Naive thymus-derived CD8-positive, alpha-beta T cell (primary cell): ENCODE measurements around the gene ERC2. TPM values are rescaled to one million over a fixed set of nuclear protein-coding genes. Genes with fewer than 3 reads are reported as not detected.

ENCODE experiments used
- ATAC-seq, 2 donors: fragments of 150-1000 bp; cut with Tn5 transposase in 1 of 2; sonication (Bioruptor Pico), chemical (Tn5 transposase) in 1 of 2; 1 replicate in 1 of 2; 2 replicates in 1 of 2; pipeline ENCODE4 v1.10.0; 2021; ENCODE audit warnings: mild to moderate bottlenecking in 2 of 2, moderate library complexity in 2 of 2
- POLR2A ChIA-PET: fragments of 350-600 bp; sonication (Branson Sonifier 250); formaldehyde crosslinking; loops from one replicate; lab custom pipeline; 2021; ENCODE audit warnings: antibody characterized with exemption; lab: Charles Lee
- DNase-seq, 10 donors: peaks; one replicate each; pipeline versions ENCODE4 v3.0.0 to v3.0.0-alpha.2; 2020 to 2022
- H3K27ac Mint-ChIP-seq, 10 donors: one replicate each; pipeline ENCODE4 v1.8.0; 2020 to 2022; ENCODE audit warnings: mild to moderate bottlenecking in 10 of 10, mixed read lengths in 10 of 10, moderate library complexity in 4 of 10, inconsistent platforms in 1 of 10
- H3K27me3 Mint-ChIP-seq, 5 donors: one replicate each; pipeline ENCODE4 v1.8.0; 2021 to 2022; ENCODE audit warnings: mixed read lengths in 5 of 5
- H3K36me3 Mint-ChIP-seq, 3 donors: one replicate each; pipeline ENCODE4 v1.8.0; 2020 to 2022; ENCODE audit warnings: mixed read lengths in 3 of 3, mild to moderate bottlenecking in 2 of 3, inconsistent platforms in 1 of 3
- H3K4me1 Mint-ChIP-seq, 4 donors: one replicate each; pipeline ENCODE4 v1.8.0; 2021 to 2022; ENCODE audit warnings: mixed read lengths in 4 of 4
- H3K4me3 Mint-ChIP-seq, 10 donors: one replicate each; pipeline ENCODE4 v1.8.0; 2020 to 2022; ENCODE audit warnings: mild to moderate bottlenecking in 10 of 10, mixed read lengths in 10 of 10, moderate library complexity in 6 of 10, inconsistent platforms in 1 of 10
- H3K9me3 Mint-ChIP-seq, 9 donors: one replicate each; pipeline ENCODE4 v1.8.0; 2020 to 2022; ENCODE audit warnings: mixed read lengths in 9 of 9, mild to moderate bottlenecking in 3 of 9, inconsistent platforms in 1 of 9, moderate library complexity in 1 of 9
- polyA plus RNA-seq, 3 donors: library from polyadenylated mRNA; unstranded; fragments of 300-500 nt; fragmentation: Illumina TruSeq; gene quantifications; one replicate each; pipeline ENCODE4 v1.2.3, GENCODE V29; 2021
- total RNA-seq, 8 experiments: library from RNA in 2 of 8; stranded (reverse) in 2 of 8; gene quantifications; one replicate each; pipeline ENCODE4 v1.2.3 and lab custom pipeline; 2021 to 2026

The ERC2 gene
- total and polyA plus RNA-seq, 5 experiments from 2014 or later: 0.05 to 0.29 TPM; not detected in 3

DNA sequence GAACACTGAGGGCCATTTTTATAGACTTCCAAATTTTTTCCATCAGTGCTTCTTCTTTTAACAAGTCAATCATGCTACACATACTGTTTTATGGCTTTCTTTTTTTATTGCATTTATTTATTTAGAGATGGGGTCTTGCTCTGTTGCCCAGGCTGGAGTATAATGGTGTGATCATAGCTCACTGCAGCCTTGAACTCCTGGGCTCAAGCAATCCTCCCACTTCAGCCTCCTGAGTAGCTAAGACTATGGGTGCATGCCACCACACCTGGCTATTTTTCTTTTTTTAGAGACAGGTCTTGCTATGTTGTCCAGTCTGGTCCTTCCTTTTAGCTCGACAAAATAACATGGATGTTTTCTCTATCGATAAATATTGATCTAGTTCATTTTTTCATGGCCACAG lies 555.4 kb downstream of the ERC2 start:
- H3K27ac Mint-ChIP-seq: no peak overlapping the region
- H3K9me3 Mint-ChIP-seq: peaks cover 0 to 4% (median 0%) of the 10 kb centered on the region in 9 donors
- DNase-seq (no peak), ATAC-seq (no peak)
- H3K27me3 Mint-ChIP-seq: peaks cover 0 to 17% (median 9%) of the 10 kb centered on the region in 5 donors
- POLR2A ChIA-PET: no interaction called here
- H3K4me3 Mint-ChIP-seq: no peak overlapping the region
- H3K36me3 Mint-ChIP-seq: no peaks in the 10 kb centered on the region
- H3K4me1 Mint-ChIP-seq: no peaks in the 10 kb centered on the region

DNA sequence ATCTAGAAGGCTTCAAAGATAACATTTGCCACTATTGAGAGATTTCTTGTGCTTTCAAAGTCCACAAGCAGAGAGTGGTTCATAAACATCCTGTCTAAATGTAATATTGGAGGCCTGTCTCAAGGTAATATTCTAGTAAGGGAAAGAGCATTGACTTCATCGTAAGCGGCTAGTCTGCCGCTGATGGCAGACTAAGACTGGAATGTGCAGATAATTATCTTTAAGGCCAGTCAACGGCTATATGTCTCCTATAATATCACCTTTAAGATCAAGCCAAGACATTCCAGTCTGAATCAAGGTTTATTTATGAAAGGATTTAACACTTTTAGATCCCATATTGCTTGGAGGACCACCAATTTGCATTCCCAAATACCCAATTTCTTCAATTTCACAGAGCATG lies 557.0 kb downstream of the ERC2 start:
- Mint-ChIP-seq H3K36me3 (no peaks in the 10 kb centered on the region), H3K27me3 (peaks cover 0 to 24% (median 7%) of the 10 kb centered on the region in 5 donors), H3K9me3 (peaks cover 0 to 4% (median 0%) of the 10 kb centered on the region in 9 donors), H3K4me3 (no peak overlapping the region), H3K4me1 (no peaks in the 10 kb centered on the region), H3K27ac (no peak overlapping the region)
- DNase-seq (no peak), ATAC-seq (no peak)
- POLR2A ChIA-PET: no interaction called here

DNA sequence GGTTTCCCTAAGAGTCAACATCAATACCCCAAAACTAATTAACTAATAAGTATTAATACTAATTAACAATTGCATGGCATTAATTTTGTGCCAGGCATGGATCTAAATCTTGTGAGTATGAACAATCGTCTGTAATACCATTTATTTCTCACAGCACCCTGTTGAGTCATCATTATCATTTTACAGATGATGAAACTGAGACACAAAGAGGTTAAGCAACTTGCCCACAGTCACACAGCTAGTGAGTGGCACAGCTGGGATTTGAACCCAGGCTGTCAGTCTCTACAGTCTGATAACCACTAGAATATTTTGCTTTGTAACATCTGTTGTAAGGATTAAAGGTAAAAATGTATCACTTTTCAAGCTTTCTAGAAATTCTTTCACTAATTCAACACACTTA lies 557.7 kb downstream of the ERC2 start:
- H3K27ac Mint-ChIP-seq: no peak overlapping the region
- H3K9me3 Mint-ChIP-seq: peaks cover 0 to 4% (median 0%) of the 10 kb centered on the region in 9 donors
- no peak for DNase-seq
- no peak overlapping the region for H3K4me3 Mint-ChIP-seq
- H3K36me3 Mint-ChIP-seq: no peaks in the 10 kb centered on the region
- H3K4me1 Mint-ChIP-seq: no peaks in the 10 kb centered on the region
- POLR2A ChIA-PET: no interaction called here
- ATAC-seq: no peak
- peaks cover 0 to 24% (median 6%) of the 10 kb centered on the region in 5 donors for H3K27me3 Mint-ChIP-seq

DNA sequence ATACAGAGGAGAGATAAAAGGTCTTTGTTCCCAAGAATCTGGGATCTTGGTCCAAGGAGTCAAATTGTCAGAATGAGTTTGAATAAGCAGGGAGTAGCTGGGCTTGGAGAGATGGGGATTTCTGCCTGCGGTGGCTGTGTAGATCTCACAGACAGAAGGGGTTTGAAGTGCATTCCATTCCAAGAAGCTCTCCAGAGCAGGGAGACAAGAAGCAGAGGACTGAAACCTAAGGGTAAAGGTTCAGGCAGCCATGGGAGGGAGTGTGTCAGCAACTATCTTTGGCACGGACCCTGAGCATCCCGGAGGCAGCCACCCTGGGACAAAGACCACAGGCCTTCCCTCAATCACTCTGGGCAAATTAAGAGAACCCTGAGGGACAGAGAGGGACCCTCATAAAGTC lies 558.9 kb downstream of the ERC2 start:
- Mint-ChIP-seq H3K27ac (no peak overlapping the region), H3K27me3 (peaks cover 0 to 24% (median 4%) of the 10 kb centered on the region in 5 donors), H3K4me1 (no peaks in the 10 kb centered on the region), H3K4me3 (no peak overlapping the region), H3K36me3 (no peaks in the 10 kb centered on the region), H3K9me3 (peaks cover 0 to 4% (median 0%) of the 10 kb centered on the region in 9 donors)
- DNase-seq: no peak
- no peak for ATAC-seq
- POLR2A ChIA-PET: no interaction called here

DNA sequence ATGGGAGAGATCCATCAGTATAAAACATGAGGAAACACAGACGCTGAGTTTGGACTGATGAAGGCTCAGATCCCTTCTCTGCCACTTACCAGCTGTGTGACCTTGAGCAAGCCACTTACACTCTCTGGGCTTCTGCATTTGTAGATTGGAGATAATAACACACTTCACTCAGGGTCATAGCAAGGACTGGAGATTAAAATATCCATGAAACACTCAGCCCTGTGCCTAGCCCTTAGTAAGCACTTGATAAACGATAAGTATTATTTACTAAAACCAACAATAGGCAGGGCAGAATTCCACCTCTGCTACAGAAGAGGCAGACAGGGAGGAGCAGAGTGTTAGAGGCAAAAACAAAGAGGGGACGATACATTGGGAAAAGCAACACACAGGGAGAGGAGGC lies 560.7 kb downstream of the ERC2 start:
- no peaks in the 10 kb centered on the region for H3K4me1 Mint-ChIP-seq
- DNase-seq (no peak), ATAC-seq (no peak)
- no peak overlapping the region for H3K27ac Mint-ChIP-seq
- peaks cover 0 to 4% (median 0%) of the 10 kb centered on the region in 9 donors for H3K9me3 Mint-ChIP-seq
- H3K4me3 Mint-ChIP-seq: no peak overlapping the region
- POLR2A ChIA-PET: no interaction called here
- H3K27me3 Mint-ChIP-seq: peaks cover 0 to 24% (median 3%) of the 10 kb centered on the region in 5 donors
- H3K36me3 Mint-ChIP-seq: no peaks in the 10 kb centered on the region

DNA sequence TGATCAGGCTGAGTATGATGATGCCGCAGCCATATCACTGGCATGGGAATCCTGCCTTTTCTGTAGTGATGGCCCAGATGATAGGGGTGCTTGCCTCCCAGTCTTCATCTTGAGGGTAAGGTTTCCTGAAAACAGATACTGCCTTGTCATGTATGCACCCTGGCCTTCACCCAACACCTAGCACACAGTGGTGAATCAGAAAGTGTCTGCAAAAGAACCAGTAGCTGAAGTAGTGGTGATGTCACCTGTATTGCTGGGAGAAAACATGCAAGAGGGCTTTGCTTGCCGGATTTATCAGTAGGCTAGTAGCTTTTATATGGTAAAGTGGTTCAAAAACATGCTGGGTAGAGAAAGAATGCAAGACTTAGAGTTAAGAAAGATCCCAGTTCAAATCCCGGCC lies 561.4 kb downstream of the ERC2 start:
- H3K27me3 Mint-ChIP-seq: peaks cover 0 to 24% (median 3%) of the 10 kb centered on the region in 5 donors
- H3K27ac Mint-ChIP-seq: no peak overlapping the region
- peaks cover 0 to 1% (median 0%) of the 10 kb centered on the region in 9 donors for H3K9me3 Mint-ChIP-seq
- no peak overlapping the region for H3K4me3 Mint-ChIP-seq
- no peaks in the 10 kb centered on the region for H3K4me1 Mint-ChIP-seq
- POLR2A ChIA-PET: no interaction called here
- no peaks in the 10 kb centered on the region for H3K36me3 Mint-ChIP-seq
- DNase-seq (no peak), ATAC-seq (no peak)

DNA sequence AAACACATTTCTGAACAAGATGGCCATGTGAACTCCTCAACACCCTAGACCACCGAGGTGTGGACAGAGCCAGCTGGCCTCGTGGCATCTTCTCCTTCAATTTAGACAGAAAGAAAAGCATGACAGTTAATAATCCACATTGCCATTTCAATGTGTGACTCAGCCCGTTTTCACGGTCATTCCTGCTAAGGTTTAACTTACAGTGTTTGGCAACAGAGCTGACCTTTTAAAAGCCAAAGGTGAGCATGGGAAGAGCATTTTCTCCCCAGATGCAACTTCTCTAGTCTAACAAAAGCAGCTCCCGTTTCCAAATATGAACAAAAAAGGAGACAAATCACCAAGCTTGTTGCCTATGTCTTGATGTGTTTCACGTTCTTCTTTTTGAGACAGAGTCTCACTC lies 563.6 kb downstream of the ERC2 start:
- Mint-ChIP-seq H3K4me1 (no peaks in the 10 kb centered on the region), H3K27me3 (peaks cover 0 to 24% (median 3%) of the 10 kb centered on the region in 5 donors), H3K9me3 (no peaks in the 10 kb centered on the region), H3K27ac (no peak overlapping the region), H3K4me3 (no peak overlapping the region), H3K36me3 (no peaks in the 10 kb centered on the region)
- ATAC-seq (no peak), DNase-seq (no peak)
- POLR2A ChIA-PET: no interaction called here

DNA sequence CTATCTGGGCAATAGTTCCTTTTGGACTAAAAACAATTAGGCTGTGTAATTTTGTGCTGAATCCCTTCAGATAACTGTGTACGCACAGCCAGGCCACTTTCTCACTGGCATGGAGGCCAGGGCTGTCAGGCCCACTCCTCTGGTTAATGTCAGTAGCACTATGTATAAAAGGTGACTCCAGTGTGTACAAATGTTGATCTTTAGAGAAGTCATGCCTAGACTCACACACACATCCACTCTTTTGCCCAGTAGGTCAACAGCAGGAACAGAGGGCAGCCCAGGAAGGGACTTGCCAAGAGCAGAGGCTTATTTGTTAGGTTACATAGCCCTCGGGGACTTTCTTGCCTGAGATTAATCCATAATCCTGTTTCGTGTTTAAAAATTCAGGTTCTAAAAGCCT lies 564.6 kb downstream of the ERC2 start:
- Mint-ChIP-seq H3K4me3 (no peak overlapping the region), H3K27ac (no peak overlapping the region), H3K36me3 (no peaks in the 10 kb centered on the region), H3K27me3 (peaks cover 0 to 22% (median 3%) of the 10 kb centered on the region in 5 donors), H3K4me1 (no peaks in the 10 kb centered on the region), H3K9me3 (no peaks in the 10 kb centered on the region)
- DNase-seq: no peak
- POLR2A ChIA-PET: no interaction called here
- ATAC-seq: no peak

DNA sequence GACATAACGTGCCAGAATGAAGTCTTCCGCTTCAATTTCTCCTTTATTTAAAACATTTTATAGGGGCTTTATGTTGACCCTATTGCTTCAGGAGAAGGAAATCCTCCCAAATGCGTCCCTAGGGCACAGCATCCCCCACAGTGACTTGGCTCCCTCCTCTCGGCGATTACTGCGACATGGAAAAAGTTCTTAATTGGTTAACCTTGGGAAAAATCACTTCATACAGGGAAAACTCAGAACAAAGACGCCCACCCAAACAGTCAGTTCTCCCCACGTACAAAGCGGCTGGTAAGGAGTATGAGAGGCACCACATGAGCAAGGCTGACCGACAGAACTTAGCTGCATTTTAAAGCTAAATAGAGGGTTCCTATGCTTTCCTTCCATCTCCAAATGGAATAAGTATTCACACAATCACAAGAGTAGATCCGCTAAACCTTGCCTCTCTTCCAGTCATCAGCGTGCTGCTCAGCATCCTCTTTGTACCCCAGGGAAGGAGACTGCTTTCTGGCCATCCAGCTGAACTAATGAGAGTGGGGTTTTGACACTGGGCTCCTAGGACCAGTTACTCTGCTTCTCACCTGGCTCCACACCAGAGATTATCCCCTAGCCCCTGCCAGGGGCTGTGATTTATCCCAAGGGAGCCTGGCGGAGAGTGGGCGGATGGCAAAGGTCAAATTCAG lies 565.9 kb downstream of the ERC2 start:
- ATAC-seq (no peak), DNase-seq (no peak)
- POLR2A ChIA-PET: no interaction called here
- Mint-ChIP-seq H3K4me1 (no peaks in the 10 kb centered on the region), H3K36me3 (no peaks in the 10 kb centered on the region), H3K27me3 (peaks cover 0 to 14% (median 4%) of the 10 kb centered on the region in 5 donors), H3K9me3 (no peaks in the 10 kb centered on the region), H3K4me3 (no peak overlapping the region), H3K27ac (no peak overlapping the region)

DNA sequence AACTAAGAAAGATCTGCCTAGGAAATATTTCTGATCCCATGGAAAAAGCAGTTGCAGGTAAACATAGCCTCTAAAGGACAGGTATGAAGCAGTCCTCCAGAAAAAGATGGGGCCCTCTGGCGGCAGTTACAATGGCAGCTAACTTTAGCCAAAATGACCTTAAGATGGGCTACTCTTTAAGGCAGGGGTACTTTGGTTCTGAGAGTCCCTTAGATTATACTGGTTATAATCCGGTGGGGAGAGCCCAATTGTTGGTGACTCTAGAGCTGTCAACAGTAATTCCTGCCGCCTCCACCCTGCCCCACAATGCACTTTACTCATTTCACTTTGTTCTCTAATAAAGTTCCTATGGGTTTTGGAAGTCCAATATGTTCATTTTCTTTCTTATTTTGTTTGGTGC lies 568.4 kb downstream of the ERC2 start:
- Mint-ChIP-seq H3K27ac (no peak overlapping the region), H3K4me1 (no peaks in the 10 kb centered on the region), H3K36me3 (no peaks in the 10 kb centered on the region), H3K4me3 (no peak overlapping the region), H3K9me3 (no peaks in the 10 kb centered on the region), H3K27me3 (peaks cover 0 to 9% (median 4%) of the 10 kb centered on the region in 5 donors)
- POLR2A ChIA-PET: no interaction called here
- no peak for ATAC-seq
- DNase-seq: no peak

DNA sequence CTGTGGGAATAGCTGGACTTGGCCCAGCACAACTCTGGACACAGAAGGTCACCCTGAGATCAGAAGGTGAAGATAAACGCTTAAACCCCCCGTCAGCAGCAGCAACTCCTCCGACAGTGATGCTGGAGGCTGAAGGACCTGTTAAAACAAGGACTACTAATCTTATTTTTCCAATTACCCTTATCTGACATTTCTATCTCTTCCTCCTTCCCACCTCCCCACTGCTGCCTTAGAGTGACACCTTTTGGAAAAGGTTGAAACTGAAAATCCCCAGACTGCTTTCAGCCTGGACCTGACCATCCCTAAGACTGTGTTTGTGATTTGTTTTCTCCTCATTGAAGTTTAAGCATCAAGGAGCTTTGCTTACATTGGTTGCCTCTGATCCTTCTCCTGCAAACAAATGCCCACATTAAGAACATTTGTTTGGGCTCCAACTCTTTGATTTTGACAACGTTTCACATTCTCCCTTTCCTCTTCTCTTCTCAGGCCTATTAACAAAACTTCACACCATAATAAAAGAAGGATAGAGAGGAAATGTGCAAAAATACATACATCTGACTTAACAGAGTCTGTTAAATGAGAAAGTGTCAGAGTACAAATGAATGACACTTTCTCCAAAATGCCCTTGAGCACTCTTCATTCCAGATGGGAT lies 570.6 kb downstream of the ERC2 start:
- Mint-ChIP-seq H3K27ac (no peak overlapping the region), H3K4me1 (no peaks in the 10 kb centered on the region), H3K36me3 (no peaks in the 10 kb centered on the region), H3K9me3 (peaks cover 0 to 9% (median 0%) of the 10 kb centered on the region in 9 donors), H3K27me3 (peaks cover 0 to 10% (median 3%) of the 10 kb centered on the region in 5 donors), H3K4me3 (no peak overlapping the region)
- ATAC-seq (no peak), DNase-seq (no peak)
- POLR2A ChIA-PET: no interaction called here

DNA sequence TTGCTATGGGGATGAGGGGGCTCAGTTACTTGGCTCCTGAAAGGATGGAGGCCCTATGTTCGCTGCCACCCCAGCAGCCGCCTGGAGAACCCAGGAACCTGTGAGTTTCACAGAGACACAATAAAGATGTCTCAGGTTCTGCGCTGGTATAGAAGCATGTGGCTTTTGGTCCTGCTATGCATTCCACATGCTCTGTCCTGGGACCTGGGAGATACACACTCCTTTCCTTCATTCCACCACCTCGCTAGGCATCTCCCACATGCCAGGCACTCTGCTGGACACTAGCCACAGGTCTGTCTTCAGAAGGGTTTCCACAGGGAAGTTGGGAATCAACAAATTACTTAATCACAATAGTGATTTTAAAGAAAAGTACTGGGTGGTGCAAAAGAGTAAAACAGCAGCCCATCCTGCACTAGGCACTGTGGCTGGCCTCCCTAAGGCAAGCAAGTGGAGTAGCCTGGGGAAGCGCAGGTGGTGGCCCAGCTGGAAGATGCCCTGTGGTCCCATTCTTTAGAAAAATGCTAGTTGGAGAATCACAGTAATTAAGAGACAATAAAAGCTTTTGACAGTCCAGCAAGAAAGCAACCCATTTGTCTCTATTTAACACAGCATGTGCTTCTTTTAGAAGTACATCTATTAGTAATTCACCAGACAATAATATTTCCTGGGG lies 572.2 kb downstream of the ERC2 start:
- DNase-seq: no peak
- Mint-ChIP-seq H3K4me1 (no peaks in the 10 kb centered on the region), H3K27me3 (peaks cover 0 to 9% (median 3%) of the 10 kb centered on the region in 5 donors), H3K36me3 (no peaks in the 10 kb centered on the region), H3K9me3 (peaks cover 0 to 9% (median 0%) of the 10 kb centered on the region in 9 donors), H3K4me3 (no peak overlapping the region), H3K27ac (no peak overlapping the region)
- ATAC-seq: no peak
- POLR2A ChIA-PET: no interaction called here

DNA sequence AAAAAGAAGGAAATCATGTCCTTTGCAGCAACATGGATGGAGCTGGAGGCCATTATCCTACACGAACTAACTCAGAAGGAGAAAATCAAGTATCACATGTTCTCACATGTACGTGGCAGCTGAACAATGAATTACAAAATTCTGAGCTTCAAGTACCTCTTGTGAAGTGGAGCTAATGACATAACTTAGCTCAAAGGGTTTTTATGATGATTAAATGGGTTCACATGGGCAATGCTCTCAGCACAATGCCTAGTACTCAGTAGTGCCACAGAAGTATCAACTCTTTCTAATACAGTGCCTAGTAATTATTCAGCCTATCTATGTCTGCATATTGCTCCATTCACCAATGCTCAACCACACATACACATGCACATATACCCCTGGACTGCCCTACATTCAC lies 573.7 kb downstream of the ERC2 start:
- Mint-ChIP-seq H3K9me3 (peaks cover 0 to 9% (median 0%) of the 10 kb centered on the region in 9 donors), H3K36me3 (no peaks in the 10 kb centered on the region), H3K27me3 (peaks cover 0 to 9% (median 3%) of the 10 kb centered on the region in 5 donors), H3K4me3 (no peak overlapping the region), H3K4me1 (no peaks in the 10 kb centered on the region), H3K27ac (no peak overlapping the region)
- DNase-seq (no peak), ATAC-seq (no peak)
- POLR2A ChIA-PET: no interaction called here
